OCI-LY7 (cell line): Measurements from ENCODE around the gene SRGAP2.
"Not testable (repeated sequence)": the region's sequence is repeated elsewhere in the genome, so short reads cannot be mapped to it uniquely, and the experiment has no call there.

Experiments
- EZH2phosphoT487 ChIP-seq: fragments of 200-600 bp; sonication (generic); IDR thresholded peaks from 2 replicates; pipeline ENCODE4 v1.6.1; 2018; ENCODE audit warnings: low read depth, borderline replicate concordance, mild to moderate bottlenecking, mixed run types, antibody characterized with exemption, low read length, moderate library complexity, mixed read lengths
- TF ChIP-seq, protein P1 (sequence below): fragments of 200-600 bp; sonication (generic); conservative IDR thresholded peaks from 2 replicates; pipeline ENCODE4 v1.5.1; 2014; ENCODE audit warnings: mild to moderate bottlenecking, antibody characterized with exemption, low read length, moderate library complexity, mixed read lengths

DNA sequence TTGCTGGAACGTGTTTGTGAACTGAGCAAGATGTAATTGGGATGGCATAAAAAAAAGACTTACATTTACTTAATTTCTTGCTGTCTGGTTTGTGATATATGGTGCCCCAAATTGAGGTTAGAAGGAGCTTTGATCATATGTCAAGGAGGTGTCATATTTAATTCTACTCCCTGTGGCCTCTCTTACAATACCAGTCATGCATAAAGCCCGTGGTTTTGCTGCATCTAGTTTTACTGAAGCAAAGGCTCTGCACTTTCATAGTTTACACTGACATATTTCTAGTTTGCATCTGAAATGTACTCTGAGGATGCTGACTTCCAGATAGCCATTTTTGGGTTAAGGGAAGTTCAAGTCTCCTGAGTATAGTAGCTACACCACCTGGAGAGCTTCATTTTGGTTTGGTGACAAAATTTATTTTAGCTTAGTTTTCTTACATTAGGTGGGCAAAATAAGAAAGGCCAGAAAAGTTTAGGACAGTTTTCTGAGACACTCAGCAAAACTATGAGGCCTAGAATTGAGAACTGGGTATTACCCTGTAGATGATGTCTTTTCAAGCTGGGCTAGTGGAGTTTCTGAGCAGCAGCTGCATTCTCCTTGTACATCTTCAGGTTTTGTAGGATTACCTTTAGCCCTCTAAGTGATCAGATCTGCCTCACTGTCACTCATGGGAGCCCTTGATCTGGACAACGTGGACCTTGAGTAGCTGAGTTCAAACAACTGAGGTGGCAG lies 47.8 kb downstream of the SRGAP2 start:
- TF ChIP-seq, protein P1, sequence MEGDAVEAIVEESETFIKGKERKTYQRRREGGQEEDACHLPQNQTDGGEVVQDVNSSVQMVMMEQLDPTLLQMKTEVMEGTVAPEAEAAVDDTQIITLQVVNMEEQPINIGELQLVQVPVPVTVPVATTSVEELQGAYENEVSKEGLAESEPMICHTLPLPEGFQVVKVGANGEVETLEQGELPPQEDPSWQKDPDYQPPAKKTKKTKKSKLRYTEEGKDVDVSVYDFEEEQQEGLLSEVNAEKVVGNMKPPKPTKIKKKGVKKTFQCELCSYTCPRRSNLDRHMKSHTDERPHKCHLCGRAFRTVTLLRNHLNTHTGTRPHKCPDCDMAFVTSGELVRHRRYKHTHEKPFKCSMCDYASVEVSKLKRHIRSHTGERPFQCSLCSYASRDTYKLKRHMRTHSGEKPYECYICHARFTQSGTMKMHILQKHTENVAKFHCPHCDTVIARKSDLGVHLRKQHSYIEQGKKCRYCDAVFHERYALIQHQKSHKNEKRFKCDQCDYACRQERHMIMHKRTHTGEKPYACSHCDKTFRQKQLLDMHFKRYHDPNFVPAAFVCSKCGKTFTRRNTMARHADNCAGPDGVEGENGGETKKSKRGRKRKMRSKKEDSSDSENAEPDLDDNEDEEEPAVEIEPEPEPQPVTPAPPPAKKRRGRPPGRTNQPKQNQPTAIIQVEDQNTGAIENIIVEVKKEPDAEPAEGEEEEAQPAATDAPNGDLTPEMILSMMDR = not testable (repeated sequence)
- TF ChIP-seq EZH2phosphoT487 = not testable (repeated sequence)
